HG02798 (cell line): ENCODE measurements around the gene CLPTM1L.

Source experiments
- ATAC-seq: cut with Tn5 transposase; IDR thresholded peaks from one replicate; pipeline ENCODE4 v1.9.1; 2021; ENCODE audit warnings: mild to moderate bottlenecking; ENCODE audit not compliant: unreplicated experiment, poor library complexity

CLPTM1L gene

DNA sequence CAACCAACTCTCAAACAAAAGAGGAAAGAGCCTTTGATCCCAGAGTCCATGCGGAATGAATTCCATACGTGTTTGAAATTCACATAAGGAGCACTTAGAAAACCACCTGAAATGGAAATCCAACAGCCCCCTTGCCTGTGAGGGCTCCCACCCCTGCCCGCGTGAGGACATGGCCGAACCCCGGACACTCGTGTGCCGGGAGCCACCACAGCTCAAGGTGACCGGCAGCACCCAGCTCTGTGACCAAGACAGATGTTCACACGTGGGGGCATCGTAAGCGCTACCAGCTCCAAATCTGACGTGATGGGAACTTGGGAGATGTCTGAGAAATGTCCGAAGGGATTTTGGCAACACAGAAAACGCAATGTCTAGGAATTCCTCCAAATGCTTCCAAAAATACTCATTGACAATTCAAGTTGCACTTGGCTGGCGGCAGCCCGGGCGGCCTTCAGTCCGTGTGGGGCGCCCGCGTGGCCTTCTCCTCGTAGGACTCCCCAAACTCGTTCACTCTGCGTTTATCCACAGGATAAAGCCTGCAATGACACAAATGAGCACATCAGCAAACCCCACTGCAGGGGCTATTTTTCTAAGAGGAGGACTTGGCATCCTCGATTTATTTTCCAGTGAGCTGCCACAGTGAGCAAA lies 26.9 kb downstream of the CLPTM1L start:
- ATAC-seq: no peak

DNA sequence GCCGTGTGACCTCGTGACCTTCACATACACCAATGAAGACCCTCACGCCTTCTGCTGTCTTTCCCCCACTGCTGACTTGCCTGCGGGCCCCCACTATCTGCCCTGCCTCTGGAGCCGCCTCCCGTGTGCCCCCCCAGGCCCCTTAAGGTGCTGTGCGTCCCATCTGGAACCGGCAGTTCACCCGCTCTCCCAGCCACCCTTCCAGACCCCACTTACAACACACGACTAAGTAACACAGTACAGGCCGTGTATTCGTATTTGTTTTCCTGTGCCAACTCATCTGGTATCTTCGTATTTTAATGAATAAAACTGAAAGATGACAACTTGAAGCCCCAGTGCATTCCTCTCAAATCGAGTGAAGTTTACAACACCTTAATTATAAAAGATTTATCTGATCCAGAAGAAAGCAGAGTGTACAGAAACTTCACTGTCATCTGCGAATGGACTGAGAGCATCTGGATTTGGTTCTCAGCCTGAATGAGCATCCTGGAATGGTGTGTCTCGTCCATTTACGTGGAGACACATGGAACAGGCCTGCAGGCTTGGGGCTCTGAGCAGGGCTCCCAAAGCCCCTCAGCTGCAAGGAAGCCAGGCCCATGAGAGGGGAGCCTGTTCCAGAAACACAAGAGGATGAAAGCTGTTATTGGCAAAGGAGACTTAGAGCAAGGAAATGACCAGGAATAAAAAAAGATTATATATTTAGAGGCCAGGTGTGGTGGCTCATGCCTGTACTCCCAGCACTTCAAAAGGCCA lies 28.1 kb downstream of the CLPTM1L start:
- no peak for ATAC-seq

GRCh38 chr5:1315709-1316587 lies 29.0 kb downstream of the CLPTM1L start:
- peak; percentile 64 for ATAC-seq

DNA sequence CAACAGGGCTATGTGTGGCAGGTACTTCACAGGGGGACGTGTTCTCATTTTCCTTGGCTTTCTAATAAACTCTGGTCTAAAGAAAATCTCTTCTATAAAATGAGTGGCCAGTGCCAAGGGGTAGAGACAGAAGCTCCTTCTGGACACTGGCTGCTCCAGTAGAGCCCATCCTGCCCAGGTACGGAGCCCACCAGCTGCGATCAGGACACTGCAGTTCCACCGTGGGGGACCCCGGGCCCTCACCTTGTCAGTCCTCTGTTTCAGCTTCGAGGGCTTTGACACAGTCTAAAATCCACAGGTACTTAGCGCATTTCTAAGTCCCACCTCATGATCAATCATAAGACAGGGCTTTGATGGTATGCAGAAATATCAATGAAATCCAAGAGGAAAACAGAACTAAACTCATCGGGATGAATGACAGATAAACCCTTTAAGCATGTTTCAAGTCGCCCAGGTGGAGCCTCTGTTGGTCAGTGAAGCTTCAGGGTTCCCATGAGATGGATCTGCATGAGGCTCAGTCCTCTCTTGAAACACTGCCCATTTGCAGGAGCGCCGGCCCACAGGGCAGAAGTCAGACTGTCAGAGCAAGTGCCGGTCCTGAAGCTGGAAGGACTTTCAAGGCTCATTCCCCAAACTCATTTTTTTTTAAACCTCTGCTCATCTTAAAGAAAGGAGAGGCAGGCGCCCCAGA lies 29.7 kb downstream of the CLPTM1L start:
- ATAC-seq: peak; percentile 1

- no peak for ATAC-seq
Observed at GRCh38 chr5:1314564-1314982, 30.3 kb downstream of the CLPTM1L start.

DNA sequence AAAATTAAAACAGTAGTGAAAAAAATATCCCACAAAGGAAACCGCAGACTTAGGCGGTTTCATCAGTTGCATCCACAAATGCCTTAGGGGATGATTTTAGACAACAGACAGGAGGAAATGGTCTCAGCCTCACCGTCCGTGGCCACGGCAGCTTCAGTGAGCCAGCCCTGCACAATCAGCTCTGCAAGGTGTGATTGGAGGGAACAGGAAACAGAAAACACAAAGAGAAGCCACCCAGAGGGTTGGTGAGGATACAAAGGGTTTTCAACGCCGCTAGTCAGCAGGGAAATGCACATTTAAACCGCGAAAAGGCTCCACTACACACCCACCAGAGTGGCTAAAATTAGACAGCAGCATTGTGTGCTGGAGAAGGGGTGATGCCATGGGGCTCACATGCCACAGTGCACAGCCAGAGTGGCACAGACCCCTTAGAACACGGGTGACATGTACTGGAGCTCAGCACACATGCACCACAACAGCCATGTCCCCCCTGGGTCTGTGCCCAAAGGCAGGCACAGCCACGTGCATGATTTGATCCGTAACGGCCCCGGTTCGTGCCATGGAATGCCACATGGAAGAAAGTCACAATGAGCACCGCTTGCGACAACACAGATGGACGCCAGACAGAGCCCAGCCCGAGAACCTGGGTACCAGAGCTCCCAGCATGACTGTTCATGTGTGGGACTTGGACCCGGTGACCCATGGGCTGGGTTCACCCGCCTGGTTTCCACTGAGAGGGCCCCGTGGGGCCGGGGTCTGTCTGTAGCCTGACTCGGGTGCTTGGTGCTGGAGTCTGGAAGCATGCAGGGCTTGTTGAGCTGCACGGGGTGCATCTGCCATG lies 31.7 kb downstream of the CLPTM1L start:
- peak; percentile 67 for ATAC-seq

- ATAC-seq: no peak
Observed at GRCh38 chr5:1312206-1312605, 32.7 kb downstream of the CLPTM1L start.

DNA sequence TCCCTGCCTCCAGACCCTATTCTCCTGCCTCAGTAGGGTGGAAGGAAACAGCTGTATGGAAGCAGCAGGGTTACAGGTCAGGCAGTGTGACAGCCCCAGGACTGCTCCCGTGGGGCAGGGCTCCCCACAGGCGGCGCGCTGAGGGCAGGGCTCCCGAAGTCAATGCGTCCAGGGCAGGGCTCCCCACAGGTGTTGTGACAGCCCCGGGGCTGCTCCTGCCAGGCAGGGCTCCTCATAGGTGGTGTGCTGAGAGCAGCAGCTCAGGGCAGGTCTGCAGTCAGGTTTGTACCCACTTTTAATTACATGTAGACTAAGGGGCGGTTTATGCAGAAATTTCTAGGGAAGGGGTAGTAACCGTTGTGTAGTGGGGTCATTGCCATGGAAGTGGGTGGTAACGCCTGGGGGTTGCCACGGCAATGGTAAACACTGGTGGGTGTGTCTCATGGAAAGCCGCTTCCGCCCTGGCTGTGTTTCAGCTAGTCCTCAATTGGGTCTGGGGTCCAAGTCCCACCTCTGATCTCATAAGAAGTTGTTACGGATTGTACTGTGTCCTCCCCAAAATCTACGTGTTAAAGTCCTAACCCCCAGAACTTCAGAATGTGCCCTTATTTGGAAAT lies 33.4 kb downstream of the CLPTM1L start:
- ATAC-seq: no peak

DNA sequence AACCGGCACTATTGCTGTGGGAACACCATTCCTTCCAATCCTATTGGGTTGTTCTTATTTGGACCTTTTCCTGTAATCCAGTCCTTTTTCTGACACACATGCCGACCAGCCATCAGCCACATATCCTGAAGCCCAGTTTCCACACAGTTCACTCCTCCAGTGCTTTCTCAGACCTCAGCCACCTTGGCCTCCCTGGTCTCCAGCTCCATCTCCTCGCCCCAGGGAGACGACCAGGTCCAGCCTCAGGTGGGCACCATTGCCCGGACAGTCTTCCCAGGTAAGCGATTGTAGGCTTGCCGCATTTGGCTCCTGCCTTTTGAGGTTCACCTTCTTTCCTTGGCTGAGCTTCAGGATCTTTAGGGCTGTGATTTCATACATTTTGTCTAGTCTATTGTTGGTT lies 34.8 kb downstream of the CLPTM1L start:
- ATAC-seq: no peak

GRCh38 chr5:1304033-1304432 lies 40.9 kb downstream of the CLPTM1L start:
- no peak for ATAC-seq

DNA sequence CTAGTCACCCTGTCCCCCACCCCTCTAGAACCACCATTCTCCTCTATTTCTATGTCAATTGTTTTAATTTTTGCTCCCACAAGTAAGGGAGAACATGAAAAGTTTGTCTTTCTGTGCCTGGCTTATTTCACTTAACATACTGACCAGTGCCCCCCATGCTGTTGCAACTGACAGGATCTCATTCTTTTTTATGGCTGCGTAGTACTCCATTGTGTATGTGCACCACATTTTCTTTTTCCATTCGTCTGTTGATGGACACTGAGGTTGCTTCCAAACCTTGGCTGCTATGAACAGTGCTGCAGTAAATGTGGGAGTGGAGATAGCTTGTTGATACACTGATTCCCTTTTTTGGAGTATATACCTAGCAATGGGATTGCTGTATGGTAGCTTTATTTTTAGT lies 42.6 kb downstream of the CLPTM1L start:
- ATAC-seq: no peak

- no peak for ATAC-seq
Observed at GRCh38 chr5:1300581-1301083, 44.3 kb downstream of the CLPTM1L start.

- no peak for ATAC-seq
Observed at GRCh38 chr5:1299961-1300360, 44.9 kb downstream of the CLPTM1L start.

GRCh38 chr5:1299511-1299850 lies 45.4 kb downstream of the CLPTM1L start:
- ATAC-seq: no peak

GRCh38 chr5:1298723-1299510 lies 46.0 kb downstream of the CLPTM1L start:
- ATAC-seq: no peak

DNA sequence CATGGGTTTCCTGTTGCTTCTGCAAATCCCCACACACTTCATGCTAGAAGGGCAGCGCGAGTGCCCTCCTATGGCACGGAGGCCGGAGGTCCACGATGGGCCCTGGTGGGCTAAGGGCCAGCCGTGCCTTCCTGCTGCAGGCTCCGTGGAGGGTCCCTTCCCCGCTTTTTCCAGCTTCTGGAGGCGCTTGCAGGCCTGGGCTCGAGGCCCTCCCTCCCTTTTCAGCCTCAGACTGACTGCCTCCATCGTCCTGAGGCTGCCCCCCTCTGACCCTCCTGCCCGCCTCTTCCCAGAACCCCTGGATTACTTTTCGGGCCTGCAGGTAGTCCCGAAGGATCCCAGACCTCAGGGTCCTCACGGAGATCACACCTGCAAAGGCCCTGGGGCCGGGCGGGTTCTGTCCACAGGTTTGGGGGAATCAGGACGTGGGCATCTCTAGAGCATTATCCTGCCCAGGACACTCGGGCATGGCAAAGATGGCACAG lies 46.8 kb downstream of the CLPTM1L start:
- ATAC-seq: no peak

GRCh38 chr5:1297243-1297642 lies 47.7 kb downstream of the CLPTM1L start:
- ATAC-seq: no peak

DNA sequence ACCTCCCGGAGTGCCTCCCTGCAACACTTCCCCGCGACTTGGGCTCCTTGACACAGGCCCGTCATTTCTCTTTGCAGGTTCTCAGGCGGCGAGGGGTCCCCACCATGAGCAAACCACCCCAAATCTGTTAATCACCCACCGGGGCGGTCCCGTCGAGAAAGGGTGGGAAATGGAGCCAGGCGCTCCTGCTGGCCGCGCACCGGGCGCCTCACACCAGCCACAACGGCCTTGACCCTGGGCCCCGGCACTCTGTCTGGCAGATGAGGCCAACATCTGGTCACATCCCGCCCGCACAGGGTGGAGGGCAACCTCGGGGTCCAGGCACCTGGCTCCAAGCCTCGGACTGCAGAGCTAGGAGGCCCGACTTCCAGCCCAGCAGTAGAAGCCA lies 49.3 kb downstream of the CLPTM1L start:
- no peak for ATAC-seq
